SU-DHL-6 (cell line): Measurements from ENCODE around the gene CHSY1.

ENCODE experiments used
- H2AFZ ChIP-seq: fragments of 200-600 bp; sonication (generic); 2 replicates; pipeline ENCODE4 v1.6.1; 2014; ENCODE audit warnings: low read depth, mild to moderate bottlenecking, moderate library complexity, mixed read lengths, antibody characterized with exemption, low read length; ENCODE audit not compliant: severe bottlenecking
- H3F3A ChIP-seq: fragments of 200-600 bp; shearing (Covaris generic); 2 replicates; pipeline ENCODE4 v1.6.0; 2016; ENCODE audit warnings: antibody characterized with exemption, mild to moderate bottlenecking; ENCODE audit not compliant: insufficient read depth
- H3K27ac ChIP-seq: fragments of 200-600 bp; sonication (generic); 2 replicates; pipeline ENCODE4 v1.5.1; 2016; ENCODE audit warnings: low read depth, mild to moderate bottlenecking, low read length, moderate library complexity, mixed read lengths
- H3K27me3 ChIP-seq: fragments of 200-600 bp; sonication (generic), shearing (Covaris generic); 2 replicates; pipeline ENCODE4 v1.6.0; 2014; ENCODE audit warnings: mild to moderate bottlenecking, low read length
- H3K36me3 ChIP-seq: fragments of 200-600 bp; sonication (generic); 2 replicates; pipeline ENCODE4 v1.6.1; 2014; ENCODE audit warnings: mild to moderate bottlenecking, low read length, mixed read lengths
- H3K4me2 ChIP-seq: fragments of 300-600, 200-600 bp; shearing (Covaris generic), sonication (generic); 2 replicates; pipeline ENCODE4 v1.6.0; 2014; ENCODE audit warnings: low read length, low read depth, mild to moderate bottlenecking; ENCODE audit not compliant: poor library complexity, severe bottlenecking
- H3K4me3 ChIP-seq: fragments of 200-600 bp; sonication (generic); 2 replicates; pipeline ENCODE4 v1.5.1; 2014; ENCODE audit warnings: antibody characterized with exemption, low read length, mild to moderate bottlenecking, mixed read lengths; ENCODE audit not compliant: insufficient read depth, poor library complexity, severe bottlenecking
- H3K79me2 ChIP-seq: fragments of 200-600 bp; sonication (generic); 2 replicates; pipeline ENCODE4 v1.6.1; 2014; ENCODE audit warnings: mild to moderate bottlenecking, low read length, moderate library complexity; ENCODE audit not compliant: insufficient read depth
- H3K9ac ChIP-seq: fragments of 200-600 bp; sonication (generic); 2 replicates; pipeline ENCODE4 v1.7.0; 2014; ENCODE audit warnings: mild to moderate bottlenecking, low read length
- H3K9me2 ChIP-seq: fragments of 200-600 bp; sonication (generic); replicated peaks from 2 replicates; pipeline ENCODE4 v1.6.1; 2014; ENCODE audit warnings: low read length; ENCODE audit not compliant: insufficient read depth
- H3K9me3 ChIP-seq: fragments of 200-600 bp; sonication (generic); 2 replicates; pipeline ENCODE4 v1.6.1; 2014; ENCODE audit warnings: low read length, mixed read lengths; ENCODE audit not compliant: insufficient read depth
- H4K20me1 ChIP-seq: fragments of 200-600 bp; sonication (generic); 2 replicates; pipeline ENCODE4 v1.6.1; 2014; ENCODE audit warnings: low read depth, mild to moderate bottlenecking, antibody characterized with exemption, low read length, moderate library complexity, mixed read lengths
- EZH2phosphoT487 ChIP-seq: fragments of 200-600 bp; sonication (generic), shearing (Covaris generic); conservative IDR thresholded peaks from 2 replicates; pipeline ENCODE4 v1.6.1; 2018; ENCODE audit warnings: mild to moderate bottlenecking, antibody characterized with exemption, low read length, moderate library complexity, mixed read lengths
- TF ChIP-seq, protein P1 (sequence below): fragments of 200-600 bp; sonication (generic); IDR thresholded peaks from one replicate; pipeline ENCODE4 v1.5.1; 2017; ENCODE audit warnings: antibody characterized with exemption, mild to moderate bottlenecking, low read length, moderate library complexity; ENCODE audit not compliant: insufficient read depth, poor library complexity, severe bottlenecking

The CHSY1 gene

DNA sequence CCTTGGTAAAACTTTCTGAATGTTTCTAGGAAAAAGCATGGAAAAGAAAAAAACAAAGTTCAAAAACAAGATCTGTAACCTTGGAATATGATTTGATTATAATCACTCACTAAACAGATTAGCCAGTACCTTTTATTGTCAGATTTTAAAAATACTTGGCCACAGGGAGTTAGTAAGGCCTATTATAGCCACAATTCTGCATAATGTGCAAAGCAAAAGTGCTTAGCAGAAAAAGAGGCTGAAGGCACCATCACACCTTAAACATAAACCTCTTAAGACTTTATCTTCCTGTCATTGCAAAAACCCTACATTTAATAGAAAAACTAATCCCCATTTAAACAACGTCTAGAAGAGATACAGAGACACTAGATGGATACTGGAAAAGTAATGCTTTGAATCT lies 41.8 kb downstream of the CHSY1 start:
- Histone ChIP-seq H3K9me3 (no peaks in the 10 kb centered on the region), H3F3A (peaks cover 8% of the 10 kb centered on the region; the same call in 1 of the 2 replicates), H4K20me1 (peaks cover 27% of the 10 kb centered on the region; the same call in 1 of the 2 replicates), H3K79me2 (peaks cover 83% of the 10 kb centered on the region), H3K4me2 (no peak overlapping the region), H3K36me3 (no peaks in the 10 kb centered on the region), H3K4me3 (no peak overlapping the region), H3K27ac (no peak overlapping the region), H2AFZ (no peak overlapping the region), H3K27me3 (no peaks in the 10 kb centered on the region), H3K9ac (no peak overlapping the region), H3K9me2 (no peaks in the 10 kb centered on the region)
- TF ChIP-seq EZH2phosphoT487: no peak
- TF ChIP-seq, protein P1, sequence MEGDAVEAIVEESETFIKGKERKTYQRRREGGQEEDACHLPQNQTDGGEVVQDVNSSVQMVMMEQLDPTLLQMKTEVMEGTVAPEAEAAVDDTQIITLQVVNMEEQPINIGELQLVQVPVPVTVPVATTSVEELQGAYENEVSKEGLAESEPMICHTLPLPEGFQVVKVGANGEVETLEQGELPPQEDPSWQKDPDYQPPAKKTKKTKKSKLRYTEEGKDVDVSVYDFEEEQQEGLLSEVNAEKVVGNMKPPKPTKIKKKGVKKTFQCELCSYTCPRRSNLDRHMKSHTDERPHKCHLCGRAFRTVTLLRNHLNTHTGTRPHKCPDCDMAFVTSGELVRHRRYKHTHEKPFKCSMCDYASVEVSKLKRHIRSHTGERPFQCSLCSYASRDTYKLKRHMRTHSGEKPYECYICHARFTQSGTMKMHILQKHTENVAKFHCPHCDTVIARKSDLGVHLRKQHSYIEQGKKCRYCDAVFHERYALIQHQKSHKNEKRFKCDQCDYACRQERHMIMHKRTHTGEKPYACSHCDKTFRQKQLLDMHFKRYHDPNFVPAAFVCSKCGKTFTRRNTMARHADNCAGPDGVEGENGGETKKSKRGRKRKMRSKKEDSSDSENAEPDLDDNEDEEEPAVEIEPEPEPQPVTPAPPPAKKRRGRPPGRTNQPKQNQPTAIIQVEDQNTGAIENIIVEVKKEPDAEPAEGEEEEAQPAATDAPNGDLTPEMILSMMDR: no peak

DNA sequence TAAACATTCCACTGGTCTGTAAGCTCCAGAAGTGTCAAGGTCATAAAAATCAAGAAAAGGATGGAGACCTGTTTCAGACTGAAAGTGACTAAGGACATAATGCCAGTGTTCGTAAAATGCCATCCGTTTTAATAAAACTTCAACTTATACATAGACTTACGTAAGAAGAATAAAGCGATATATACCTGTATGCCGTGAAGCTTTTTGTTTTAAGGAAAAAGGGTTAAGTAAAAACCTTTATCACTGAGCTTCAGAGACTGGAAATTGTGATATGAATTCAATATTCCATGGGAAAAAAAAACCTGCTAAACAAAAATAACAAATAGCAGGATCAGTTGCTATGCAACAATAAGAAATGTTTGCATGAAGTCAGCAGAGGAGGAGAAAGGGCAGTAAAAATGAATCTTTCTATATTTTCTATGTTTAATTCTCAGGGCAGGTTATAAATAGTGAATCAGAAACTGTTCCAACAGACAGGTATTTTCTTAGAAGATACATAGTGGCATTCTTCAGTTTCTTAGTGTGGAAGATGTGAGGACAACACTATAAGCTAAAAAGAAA lies 42.5 kb downstream of the CHSY1 start:
- Histone ChIP-seq H2AFZ (no peak overlapping the region), H3K27me3 (no peaks in the 10 kb centered on the region), H3K36me3 (no peaks in the 10 kb centered on the region), H3K4me3 (no peak overlapping the region), H4K20me1 (peaks cover 27% of the 10 kb centered on the region; the same call in 1 of the 2 replicates), H3F3A (peaks cover 8% of the 10 kb centered on the region; the same call in 1 of the 2 replicates), H3K79me2 (peaks cover 79% of the 10 kb centered on the region), H3K9me3 (no peaks in the 10 kb centered on the region), H3K9ac (no peak overlapping the region), H3K4me2 (no peak overlapping the region), H3K9me2 (no peaks in the 10 kb centered on the region), H3K27ac (no peak overlapping the region)
- TF ChIP-seq EZH2phosphoT487: no peak
- TF ChIP-seq, protein P1: no peak

DNA sequence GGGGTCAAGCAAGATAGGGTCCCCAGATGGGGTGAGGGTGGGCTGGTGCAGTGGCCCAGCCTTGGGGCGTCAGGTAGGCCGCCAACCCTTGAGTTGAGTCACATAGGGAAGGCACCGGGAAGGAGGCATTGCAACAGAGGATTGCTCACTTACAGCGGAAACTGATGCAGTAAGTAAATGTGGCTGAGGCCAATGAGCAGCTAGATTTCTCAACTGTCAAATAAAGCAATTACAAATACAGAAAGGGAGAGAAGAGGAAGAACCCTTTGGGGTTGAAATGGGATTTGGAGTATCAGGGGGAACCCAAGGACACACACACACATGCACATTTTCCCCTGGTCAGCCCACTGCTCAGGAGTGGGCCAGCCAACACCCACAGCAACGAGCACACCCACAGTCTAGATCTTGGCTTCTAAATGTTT lies 44.0 kb downstream of the CHSY1 start:
- no peak for TF ChIP-seq EZH2phosphoT487
- TF ChIP-seq, protein P1: no peak
- Histone ChIP-seq H3F3A (peaks cover 8% of the 10 kb centered on the region; the same call in 1 of the 2 replicates), H3K27ac (no peak overlapping the region), H3K9me2 (no peaks in the 10 kb centered on the region), H2AFZ (no peak overlapping the region), H3K36me3 (no peaks in the 10 kb centered on the region), H3K27me3 (no peaks in the 10 kb centered on the region), H4K20me1 (peaks cover 32% of the 10 kb centered on the region; the same call in 1 of the 2 replicates), H3K4me3 (no peak overlapping the region), H3K9me3 (no peaks in the 10 kb centered on the region), H3K79me2 (peaks cover 79% of the 10 kb centered on the region), H3K9ac (no peak overlapping the region), H3K4me2 (no peak overlapping the region)
